WTC11 (cell line): Measurements from ENCODE around the gene GLE1. TPM values are rescaled to one million over a fixed set of nuclear protein-coding genes. Genes with fewer than 3 reads are reported as not detected.

ENCODE experiments used
- ATAC-seq: fragments of 200-7000 bp; cut with Tn5 transposase; 2 replicates; pipeline ENCODE4 v1.10.0; 2021; ENCODE audit warnings: mild to moderate bottlenecking, moderate library complexity
- CTCF ChIA-PET: fragments of 300-600 bp; sonication (Branson Sonifier 250); formaldehyde crosslinking; loops from one replicate; lab custom pipeline; 2021; ENCODE audit warnings: antibody characterized with exemption; lab: Charles Lee
- POLR2A ChIA-PET: fragments of 350-600 bp; sonication (Branson Sonifier 250); formaldehyde crosslinking; loops from one replicate; lab custom pipeline; 2021; ENCODE audit warnings: antibody characterized with exemption; lab: Charles Lee
- DNase-seq: peaks from one replicate; pipeline ENCODE4 v3.0.0; 2021; ENCODE audit warnings: low spot score
- H3K27ac Mint-ChIP-seq: 2 replicates; pipeline ENCODE4 v1.8.0; 2021; ENCODE audit warnings: mixed read lengths
- H3K27me3 Mint-ChIP-seq: 2 replicates; pipeline ENCODE4 v1.8.0; 2021; ENCODE audit warnings: low read depth, mild to moderate bottlenecking, moderate library complexity, mixed read lengths
- H3K36me3 Mint-ChIP-seq: 2 replicates; pipeline ENCODE4 v1.8.0; 2021; ENCODE audit warnings: mixed read lengths
- H3K4me1 Mint-ChIP-seq: 2 replicates; pipeline ENCODE4 v1.8.0; 2022; ENCODE audit warnings: mixed read lengths
- H3K4me3 Mint-ChIP-seq: 2 replicates; pipeline ENCODE4 v1.8.0; 2021; ENCODE audit warnings: mild to moderate bottlenecking, moderate library complexity, mixed read lengths
- H3K9me3 Mint-ChIP-seq: 2 replicates; pipeline ENCODE4 v1.8.0; 2021; ENCODE audit warnings: mixed read lengths
- AR ChIP-seq: fragments of 250-450 bp; sonication (Bioruptor Pico); IDR thresholded peaks from 2 replicates; pipeline ENCODE4 v1.9.0; 2021; ENCODE audit warnings: mild to moderate bottlenecking
- ATF2 ChIP-seq: sonication (generic); formaldehyde crosslinking; IDR thresholded peaks from 2 replicates; pipeline ENCODE4 v1.8.1; 2022; ENCODE audit warnings: low read depth, missing genetic modification reagents, borderline replicate concordance
- CREM ChIP-seq: sonication (generic); formaldehyde crosslinking; IDR thresholded peaks from 2 replicates; pipeline ENCODE4 v1.8.1; 2022; ENCODE audit warnings: mild to moderate bottlenecking, missing genetic modification reagents, moderate library complexity
- E2F1 ChIP-seq: sonication (generic); formaldehyde crosslinking; IDR thresholded peaks from 2 replicates; pipeline ENCODE4 v1.8.0; 2022; ENCODE audit warnings: mild to moderate bottlenecking, missing genetic modification reagents
- HMGA2 ChIP-seq: fragments of 250-450 bp; sonication (Bioruptor Pico); IDR thresholded peaks from 2 replicates; pipeline ENCODE4 v1.4.0; 2021; ENCODE audit warnings: mild to moderate bottlenecking, moderate library complexity
- RELA ChIP-seq: sonication (generic); formaldehyde crosslinking; IDR thresholded peaks from 2 replicates; pipeline ENCODE4 v1.8.1; 2022; ENCODE audit warnings: missing genetic modification reagents, mild to moderate bottlenecking, borderline replicate concordance
- TEAD1 ChIP-seq: sonication (generic); formaldehyde crosslinking; IDR thresholded peaks from 2 replicates; pipeline ENCODE4 v1.8.0; 2022; ENCODE audit warnings: mild to moderate bottlenecking, missing genetic modification reagents
- ZBTB43 ChIP-seq: sonication (generic); formaldehyde crosslinking; IDR thresholded peaks from 2 replicates; pipeline ENCODE4 v1.8.1; 2023; ENCODE audit warnings: mild to moderate bottlenecking, missing genetic modification reagents
- ZNF416 ChIP-seq: fragments of 250-450 bp; sonication (Bioruptor Pico); IDR thresholded peaks from 2 replicates; pipeline ENCODE4 v1.9.0; 2021; ENCODE audit warnings: mild to moderate bottlenecking, inconsistent platforms
- ZNF423 ChIP-seq: fragments of 250-450 bp; sonication (Bioruptor Pico); IDR thresholded peaks from 2 replicates; pipeline ENCODE4 v2.1.2; 2022; ENCODE audit warnings: mild to moderate bottlenecking, moderate library complexity
- total RNA-seq: library from RNA; stranded (reverse); gene quantifications from 3 replicates; pipeline ENCODE4 v1.2.3, GENCODE V29; 2021
- TF ChIP-seq, protein P1 (sequence below): sonication (generic); formaldehyde crosslinking; IDR thresholded peaks from 2 replicates; pipeline ENCODE4 v1.8.1; 2023; ENCODE audit warnings: mild to moderate bottlenecking, missing genetic modification reagents
- TF ChIP-seq, protein P2 (sequence below): sonication (generic); formaldehyde crosslinking; conservative IDR thresholded peaks from 2 replicates; pipeline ENCODE4 v1.8.1; 2022; ENCODE audit warnings: mild to moderate bottlenecking, missing genetic modification reagents
- TF ChIP-seq, protein P3 (sequence below): fragments of 250-450 bp; sonication (Bioruptor Pico); conservative IDR thresholded peaks from 2 replicates; pipeline ENCODE4 v1.9.0; 2021; ENCODE audit warnings: mild to moderate bottlenecking
- TF ChIP-seq, protein P4 (sequence below): sonication (generic); formaldehyde crosslinking; IDR thresholded peaks from 2 replicates; pipeline ENCODE4 v1.8.0; 2022; ENCODE audit warnings: mild to moderate bottlenecking, missing genetic modification reagents

The GLE1 gene
- total RNA-seq, 1 experiment from 2014 or later, result 19.7 TPM

GRCh38 chr9:128494108-128494745 is 10.3 kb upstream of the GLE1 start (continued):
- TF ChIP-seq E2F1 (CRISPR knock-in tag) (no peak), RELA (CRISPR knock-in tag) (no peak)
- TF ChIP-seq, all 79 proteins: peak for 0

- ATAC-seq (no peak), DNase-seq (no peak)
- no peaks in the 10 kb centered on the region for H3K27me3 Mint-ChIP-seq
- no peaks in the 10 kb centered on the region for H3K4me1 Mint-ChIP-seq
- ChIA-PET CTCF (interaction anchor here (1.0 to 2.5 kb wide), 4 partner anchors 10 to 199 kb away, joined by 3 to 12 read pairs (median 4); no protein-coding TSS in a partner anchor), POLR2A (no interaction called here)
- TF ChIP-seq ZNF416 (CRISPR knock-in tag), result no peak
- TF ChIP-seq ATF2 (CRISPR knock-in tag), result no peak
- TF ChIP-seq TEAD1 (CRISPR knock-in tag), result no peak
- TF ChIP-seq, protein P1, sequence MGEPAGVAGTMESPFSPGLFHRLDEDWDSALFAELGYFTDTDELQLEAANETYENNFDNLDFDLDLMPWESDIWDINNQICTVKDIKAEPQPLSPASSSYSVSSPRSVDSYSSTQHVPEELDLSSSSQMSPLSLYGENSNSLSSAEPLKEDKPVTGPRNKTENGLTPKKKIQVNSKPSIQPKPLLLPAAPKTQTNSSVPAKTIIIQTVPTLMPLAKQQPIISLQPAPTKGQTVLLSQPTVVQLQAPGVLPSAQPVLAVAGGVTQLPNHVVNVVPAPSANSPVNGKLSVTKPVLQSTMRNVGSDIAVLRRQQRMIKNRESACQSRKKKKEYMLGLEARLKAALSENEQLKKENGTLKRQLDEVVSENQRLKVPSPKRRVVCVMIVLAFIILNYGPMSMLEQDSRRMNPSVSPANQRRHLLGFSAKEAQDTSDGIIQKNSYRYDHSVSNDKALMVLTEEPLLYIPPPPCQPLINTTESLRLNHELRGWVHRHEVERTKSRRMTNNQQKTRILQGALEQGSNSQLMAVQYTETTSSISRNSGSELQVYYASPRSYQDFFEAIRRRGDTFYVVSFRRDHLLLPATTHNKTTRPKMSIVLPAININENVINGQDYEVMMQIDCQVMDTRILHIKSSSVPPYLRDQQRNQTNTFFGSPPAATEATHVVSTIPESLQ (CRISPR knock-in tag), result no peak
- TF ChIP-seq CREM (CRISPR knock-in tag), result no peak
- TF ChIP-seq ZBTB43 (CRISPR knock-in tag), result no peak
- no peak for TF ChIP-seq ZNF423 (CRISPR knock-in tag)
- TF ChIP-seq HMGA2 (CRISPR knock-in tag), result no peak
- TF ChIP-seq AR (CRISPR knock-in tag), result no peak
- TF ChIP-seq, protein P2, sequence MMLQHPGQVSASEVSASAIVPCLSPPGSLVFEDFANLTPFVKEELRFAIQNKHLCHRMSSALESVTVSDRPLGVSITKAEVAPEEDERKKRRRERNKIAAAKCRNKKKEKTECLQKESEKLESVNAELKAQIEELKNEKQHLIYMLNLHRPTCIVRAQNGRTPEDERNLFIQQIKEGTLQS, result no peak
- TF ChIP-seq, protein P3, sequence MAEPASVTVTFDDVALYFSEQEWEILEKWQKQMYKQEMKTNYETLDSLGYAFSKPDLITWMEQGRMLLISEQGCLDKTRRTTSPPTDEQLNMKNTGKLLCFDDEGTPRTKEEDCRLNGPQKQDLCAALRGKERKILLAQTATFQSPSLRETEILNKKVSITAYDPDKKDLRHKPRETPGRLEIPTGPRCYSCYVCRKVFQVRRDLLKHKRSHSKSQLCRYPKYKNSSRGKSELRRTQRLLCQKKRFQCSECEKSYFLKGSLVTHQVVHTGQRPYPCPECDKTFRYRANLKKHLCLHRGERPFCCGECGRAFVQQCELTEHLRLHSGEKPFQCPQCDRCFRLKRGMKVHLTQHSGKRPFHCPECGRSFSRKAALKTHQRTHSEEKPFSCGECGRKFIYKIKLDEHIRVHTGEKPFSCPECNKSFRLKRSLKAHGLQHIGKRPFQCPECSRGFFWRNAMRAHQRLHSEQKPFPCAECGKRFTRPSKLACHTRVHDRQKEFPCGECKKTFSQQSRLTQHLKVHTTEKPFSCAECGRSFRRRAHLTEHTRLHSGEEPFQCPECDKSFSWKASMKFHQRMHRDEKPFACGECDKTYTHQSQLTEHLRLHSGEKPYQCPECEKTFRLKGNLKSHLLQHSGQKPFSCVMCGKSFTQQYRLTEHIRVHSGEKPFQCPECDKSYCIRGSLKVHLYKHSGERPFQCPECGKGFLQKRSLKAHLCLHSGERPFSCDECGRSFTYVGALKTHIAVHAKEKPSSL, result no peak
- TF ChIP-seq, protein P4, sequence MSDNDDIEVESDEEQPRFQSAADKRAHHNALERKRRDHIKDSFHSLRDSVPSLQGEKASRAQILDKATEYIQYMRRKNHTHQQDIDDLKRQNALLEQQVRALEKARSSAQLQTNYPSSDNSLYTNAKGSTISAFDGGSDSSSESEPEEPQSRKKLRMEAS (CRISPR knock-in tag), result no peak
- peaks cover 31% of the 10 kb centered on the region for H3K36me3 Mint-ChIP-seq
- H3K9me3 Mint-ChIP-seq, result no peaks in the 10 kb centered on the region
- H3K27ac Mint-ChIP-seq, result no peak overlapping the region
- no peak overlapping the region for H3K4me3 Mint-ChIP-seq
Measured at GRCh38 chr9:128494746-128495129, 9.8 kb upstream of the GLE1 start.
